GM18867 (cell line): ENCODE data around the gene TBCD.
"Not testable (repeated sequence)": the region's sequence is repeated elsewhere in the genome, so short reads cannot be mapped to it uniquely, and the experiment has no call there.

Experiments used
- ATAC-seq: cut with Tn5 transposase; IDR thresholded peaks from one replicate; pipeline ENCODE4 v1.9.1; 2021; ENCODE audit warnings: mild to moderate bottlenecking, moderate library complexity; ENCODE audit not compliant: unreplicated experiment

TBCD gene

DNA sequence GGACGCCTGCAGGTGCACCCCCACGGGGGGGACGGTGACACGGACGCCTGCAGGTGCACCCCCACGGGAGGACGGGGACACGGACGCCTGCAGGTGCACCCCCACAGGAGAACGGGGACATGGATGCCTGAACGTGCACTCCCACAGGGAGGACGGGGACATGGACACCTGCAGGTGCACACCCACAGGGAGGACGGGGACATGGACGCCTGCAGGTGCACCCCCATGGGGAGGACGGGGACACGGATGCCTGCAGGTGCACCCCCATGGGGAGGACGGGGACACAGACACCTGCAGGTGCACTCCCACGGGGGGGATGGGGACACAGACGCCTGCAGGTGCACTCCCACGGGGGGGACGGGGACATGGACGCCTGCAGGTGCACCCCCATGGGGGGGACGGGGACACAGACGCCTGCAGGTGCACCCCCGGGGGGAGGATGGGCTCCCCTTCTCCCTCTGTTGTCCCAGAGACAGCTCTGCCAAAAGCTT, 213.0 kb downstream of the TBCD start:
- no peak for ATAC-seq

GRCh38 chr17:82965371-82965770, 213.5 kb downstream of the TBCD start:
- ATAC-seq = no peak

DNA sequence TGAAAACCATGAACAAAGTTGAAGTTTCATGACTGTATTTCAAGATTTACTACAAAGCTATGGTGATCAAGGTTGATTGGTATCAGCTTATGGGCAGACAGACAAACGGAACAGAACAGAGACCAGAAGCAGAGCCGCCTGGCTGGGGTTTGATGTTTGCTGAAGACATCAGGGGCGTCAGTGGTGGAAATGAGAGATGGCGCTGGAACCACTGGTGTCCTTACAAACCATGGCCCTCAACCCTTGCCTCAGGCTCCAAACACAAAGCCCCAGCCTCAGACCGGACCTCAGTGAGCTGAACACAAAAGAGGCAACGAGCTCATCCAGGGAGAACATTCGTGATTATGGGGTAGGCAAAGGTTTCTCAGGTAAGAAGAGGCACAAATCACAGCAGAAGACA, 214.6 kb downstream of the TBCD start:
- no peak for ATAC-seq

GRCh38 chr17:82967268-82968032, 215.6 kb downstream of the TBCD start:
- ATAC-seq = no peak

- ATAC-seq = not testable (repeated sequence)
These were observed 216.4 kb downstream of the TBCD start for GRCh38 chr17:82968033-82968841.

- ATAC-seq = no peak
These were observed 218.2 kb downstream of the TBCD start for GRCh38 chr17:82970067-82970466.

DNA sequence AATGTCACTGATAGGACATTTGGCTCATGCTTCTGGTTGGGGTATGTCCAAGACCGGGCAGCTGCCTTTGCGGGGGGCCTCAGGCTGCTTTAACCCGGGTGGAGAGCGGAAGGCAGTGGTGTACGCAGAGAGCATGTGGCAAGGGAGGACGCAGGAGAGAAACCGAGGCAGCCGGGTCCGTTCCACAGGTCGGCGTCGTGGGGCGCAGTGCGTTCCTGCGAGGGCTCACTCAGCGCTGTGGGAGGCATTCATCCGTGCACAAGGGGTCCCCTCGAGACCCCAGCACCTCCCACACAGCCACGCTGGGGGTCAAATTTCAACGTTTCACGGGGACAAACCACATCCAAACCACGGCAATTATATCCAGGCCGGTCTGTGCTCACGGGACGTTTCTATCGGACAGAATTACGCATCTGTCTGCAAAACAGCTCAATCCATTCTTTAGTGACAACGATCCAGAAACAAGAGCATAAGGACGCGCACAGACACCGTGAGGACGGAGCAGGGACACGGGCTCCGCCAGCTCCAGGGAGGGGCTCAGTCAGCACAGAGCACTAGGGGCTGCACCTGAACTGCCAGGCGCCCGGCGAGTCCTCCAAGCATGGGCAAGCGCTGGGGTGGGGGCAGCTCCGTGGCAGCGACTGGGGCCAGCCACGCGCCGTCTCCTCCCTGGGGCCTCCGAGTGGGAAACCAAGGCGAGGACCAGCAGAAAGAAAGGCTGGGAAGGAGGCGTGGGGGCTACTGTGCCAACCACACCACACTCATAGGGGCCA, 219.1 kb downstream of the TBCD start:
- no peak for ATAC-seq

DNA sequence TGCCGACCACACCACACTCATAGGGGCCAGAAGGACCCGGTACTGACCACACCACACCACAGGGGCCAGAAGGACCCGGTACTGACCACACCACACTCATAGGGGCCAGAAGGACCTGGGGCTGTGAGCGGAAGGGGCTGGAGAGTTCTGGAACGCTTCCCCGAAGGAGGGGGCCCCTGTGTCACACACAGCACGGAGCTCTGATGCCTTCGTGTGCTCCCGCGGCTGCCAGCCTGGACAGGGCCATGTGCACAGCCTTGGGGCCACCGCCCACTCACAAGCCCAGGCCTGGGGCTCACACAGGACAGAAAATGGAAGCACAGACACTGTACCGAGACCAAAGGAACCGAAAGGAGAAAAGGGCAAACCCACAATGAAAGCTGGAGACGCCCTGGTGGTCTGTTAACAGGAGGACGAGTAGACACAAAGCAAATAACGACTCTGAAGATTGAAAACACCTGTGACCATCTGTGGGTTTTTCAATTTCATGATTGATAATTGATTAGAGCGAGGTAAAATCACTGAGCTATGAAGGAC, 221.0 kb downstream of the TBCD start:
- no peak for ATAC-seq

GRCh38 chr17:82973456-82974135, 221.7 kb downstream of the TBCD start:
- no peak for ATAC-seq

- ATAC-seq = no peak
These were observed 222.5 kb downstream of the TBCD start for GRCh38 chr17:82974136-82974952.

DNA sequence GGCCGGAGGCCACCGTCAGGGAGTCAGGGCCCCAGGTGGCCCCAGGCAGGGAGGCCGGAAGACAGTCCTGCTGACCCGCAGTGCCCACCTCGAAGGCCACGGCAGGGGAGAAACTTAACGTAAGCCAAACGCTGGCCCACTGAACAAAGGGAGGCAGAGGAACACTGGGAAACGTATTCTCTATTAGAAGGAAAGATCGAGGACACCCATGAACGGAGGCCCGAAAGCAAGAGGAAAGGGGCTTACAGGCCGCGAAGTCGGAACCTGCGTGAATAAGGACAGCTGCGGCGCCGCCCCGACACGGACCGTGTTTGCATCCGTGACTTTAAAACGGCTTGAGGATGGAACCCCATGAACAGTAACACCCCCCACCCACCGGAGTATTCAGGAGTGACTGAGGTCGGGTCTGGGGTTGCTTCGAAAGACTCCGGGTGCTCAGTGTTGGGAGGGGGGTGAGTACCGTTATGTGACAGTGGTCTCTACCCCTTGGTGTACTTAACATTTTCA, 225.2 kb downstream of the TBCD start:
- ATAC-seq = no peak

- ATAC-seq = no peak
These were observed 225.7 kb downstream of the TBCD start for GRCh38 chr17:82977606-82978005.

- ATAC-seq = no peak
These were observed 227.0 kb downstream of the TBCD start for GRCh38 chr17:82978765-82979349.

GRCh38 chr17:82979718-82980117, 227.9 kb downstream of the TBCD start:
- ATAC-seq = no peak

DNA sequence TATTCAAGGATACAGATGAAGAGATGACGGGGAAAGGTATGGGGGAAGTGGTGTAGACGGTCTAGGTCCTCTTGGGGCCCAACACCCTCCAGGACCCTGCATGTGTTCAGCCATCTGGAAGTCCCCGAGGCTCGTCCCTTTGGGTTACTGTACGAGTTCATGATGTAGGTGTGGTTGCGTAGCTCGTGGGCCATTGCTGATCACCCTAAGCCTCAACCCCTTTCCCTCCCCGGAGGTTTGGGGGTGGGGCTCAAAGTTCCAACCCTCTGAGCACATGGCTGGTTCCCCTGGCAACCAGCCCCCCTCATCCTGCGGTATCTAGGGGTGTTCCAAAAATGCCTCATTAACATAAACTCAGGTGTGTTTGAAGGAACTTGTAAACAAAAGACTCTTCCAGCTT, 228.8 kb downstream of the TBCD start:
- ATAC-seq = no peak

DNA sequence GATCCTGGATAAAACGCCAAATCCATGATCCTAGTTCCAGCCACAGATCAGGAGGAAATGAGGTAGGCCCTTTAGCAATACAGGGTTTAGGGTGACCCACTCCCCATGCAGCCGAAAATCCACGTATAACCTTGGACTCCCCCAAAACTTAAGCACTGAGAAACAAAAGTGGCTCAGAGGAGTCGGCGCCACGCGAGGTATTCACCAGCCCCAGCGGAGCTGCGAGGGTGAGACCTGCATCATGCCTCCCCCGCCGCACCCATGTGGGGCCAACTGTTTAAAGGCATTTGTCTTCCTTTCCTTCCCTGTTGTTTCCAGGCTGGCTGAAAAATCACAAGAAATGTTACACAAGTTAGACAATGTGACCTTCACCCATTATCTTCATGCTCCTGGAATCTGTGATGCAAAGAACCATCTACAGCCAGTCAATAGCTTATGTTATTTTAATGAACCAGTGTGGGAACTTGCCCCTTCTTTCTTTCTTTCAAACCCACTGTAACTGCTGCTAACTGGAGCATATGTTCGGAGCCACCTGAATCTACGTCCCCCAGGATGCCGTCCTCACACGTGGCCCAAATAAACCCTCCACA, 229.4 kb downstream of the TBCD start:
- ATAC-seq = no peak

DNA sequence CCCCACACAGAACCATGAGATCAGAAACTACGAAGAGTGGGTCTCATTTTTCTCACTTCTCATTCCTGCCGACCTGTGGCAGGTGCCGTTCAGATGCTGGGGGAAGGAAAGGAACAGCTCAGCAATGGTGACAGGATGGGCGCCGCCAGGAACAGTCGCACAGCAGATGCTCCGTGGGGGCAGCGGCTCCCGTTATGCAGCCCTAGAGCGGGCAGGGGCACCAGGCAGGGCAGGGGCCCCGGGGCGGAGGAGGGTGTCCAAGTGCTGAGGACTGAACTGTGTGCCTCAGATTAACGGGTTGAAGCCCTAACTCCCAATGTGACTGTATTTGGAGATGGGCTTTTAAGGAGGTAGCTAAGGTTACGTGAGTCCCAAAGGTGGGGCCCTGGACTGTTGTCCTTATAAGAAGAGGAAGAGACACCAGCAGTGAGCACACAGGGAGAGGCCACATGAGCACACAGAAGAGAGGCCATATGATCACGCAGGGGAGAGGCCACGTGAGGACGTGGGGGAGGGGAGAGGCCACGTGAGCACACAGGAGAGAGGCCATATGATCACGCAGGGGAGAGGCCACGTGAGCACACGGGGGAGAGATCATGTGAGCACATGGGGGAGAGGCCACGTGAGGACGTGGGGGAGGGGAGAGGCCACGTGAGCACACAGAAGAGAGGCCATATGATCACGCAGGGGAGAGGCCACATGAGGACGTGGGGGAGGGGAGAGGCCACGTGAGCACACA, 231.8 kb downstream of the TBCD start:
- ATAC-seq = no peak

DNA sequence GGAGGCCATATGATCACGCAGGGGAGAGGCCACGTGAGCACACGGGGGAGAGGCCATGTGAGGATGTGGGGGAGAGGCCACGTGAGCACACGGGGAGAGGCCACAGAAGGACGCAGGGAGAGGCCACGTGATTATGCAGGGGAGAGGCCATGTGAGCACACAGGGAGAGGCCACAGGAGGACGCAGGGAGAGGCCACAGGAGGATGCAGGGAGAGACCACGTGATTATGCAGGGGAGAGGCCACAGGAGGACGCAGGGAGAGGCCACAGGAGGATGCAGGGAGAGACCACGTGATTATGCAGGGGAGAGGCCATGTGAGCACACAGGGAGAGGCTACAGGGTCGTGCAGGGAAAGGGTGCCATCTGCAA, 232.4 kb downstream of the TBCD start:
- not testable (repeated sequence) for ATAC-seq
